ENCODE data around the gene ANKRD29.

ANKRD29 gene

GRCh38 chr18:23568281-23569138 lies 94.2 kb downstream of the ANKRD29 start:
- TF ChIP-seq REST (IDR thresholded peaks at IDR 0.05; ENCODE audit: insufficient read depth in 1 of 2, low read depth in 2 of 2, low read length in 2 of 2) (no peak), POLR2AphosphoS5 (IDR thresholded peaks at IDR 0.05; ENCODE audit: low read depth, low read length) (no peak), SIN3A (IDR thresholded peaks at IDR 0.05; ENCODE audit: borderline replicate concordance, insufficient read depth, low read length) (no peak), TAF1 (IDR thresholded peaks at IDR 0.05; ENCODE audit: borderline replicate concordance, insufficient read depth, low read length) (no peak), FOXP2 (optimal IDR thresholded peaks at IDR 0.05; ENCODE audit: borderline replicate concordance, extremely low read depth, extremely low read length, insufficient read depth) (no peak)

GRCh38 chr18:23567671-23568070 lies 95.0 kb downstream of the ANKRD29 start:
- TF ChIP-seq SIN3A (IDR thresholded peaks at IDR 0.05; ENCODE audit: borderline replicate concordance, insufficient read depth, low read length), result no peak
- no peak for TF ChIP-seq POLR2AphosphoS5 (IDR thresholded peaks at IDR 0.05; ENCODE audit: low read depth, low read length)
- no peak for TF ChIP-seq REST (IDR thresholded peaks at IDR 0.05; ENCODE audit: insufficient read depth in 1 of 2, low read depth in 2 of 2, low read length in 2 of 2)

GRCh38 chr18:23565916-23566547 lies 96.7 kb downstream of the ANKRD29 start:
- TF ChIP-seq TAF1 (IDR thresholded peaks at IDR 0.05; ENCODE audit: borderline replicate concordance, insufficient read depth, low read length), result no peak
- TF ChIP-seq REST (IDR thresholded peaks at IDR 0.05; ENCODE audit: insufficient read depth in 1 of 2, low read depth in 2 of 2, low read length in 2 of 2), result no peak
- TF ChIP-seq FOXP2 (optimal IDR thresholded peaks at IDR 0.05; ENCODE audit: borderline replicate concordance, extremely low read depth, extremely low read length, insufficient read depth), result no peak
- no peak for TF ChIP-seq SIN3A (IDR thresholded peaks at IDR 0.05; ENCODE audit: borderline replicate concordance, insufficient read depth, low read length)
- TF ChIP-seq POLR2AphosphoS5 (IDR thresholded peaks at IDR 0.05; ENCODE audit: low read depth, low read length), result no peak

GRCh38 chr18:23563377-23564043 lies 99.2 kb downstream of the ANKRD29 start:
- TF ChIP-seq TAF1 (IDR thresholded peaks at IDR 0.05; ENCODE audit: borderline replicate concordance, insufficient read depth, low read length), result no peak
- TF ChIP-seq SIN3A (IDR thresholded peaks at IDR 0.05; ENCODE audit: borderline replicate concordance, insufficient read depth, low read length), result no peak
- no peak for TF ChIP-seq FOXP2 (optimal IDR thresholded peaks at IDR 0.05; ENCODE audit: borderline replicate concordance, extremely low read depth, extremely low read length, insufficient read depth)
- TF ChIP-seq POLR2AphosphoS5 (IDR thresholded peaks at IDR 0.05; ENCODE audit: low read depth, low read length), result no peak
- no peak for TF ChIP-seq REST (IDR thresholded peaks at IDR 0.05; ENCODE audit: insufficient read depth in 1 of 2, low read depth in 2 of 2, low read length in 2 of 2)
